Endothelial cell of umbilical vein (primary cell): Measurements from ENCODE around the gene FRS2. TPM values are rescaled to one million over a fixed set of nuclear protein-coding genes. Genes with fewer than 3 reads are reported as not detected.

Experiments used
- BruUV-seq: library from RNA; stranded (reverse); fragments of 400-500 nt; replicated peaks from 2 replicates; lab custom pipeline; 2021; lab: Mats Ljungman, UMichigan
- CTCF ChIA-PET: fragments of 300-600, 350-600 bp; sonication (Branson Sonifier 250); formaldehyde crosslinking; loops from one replicate; lab custom pipeline; 2021; ENCODE audit warnings: antibody characterized with exemption, inconsistent platforms; lab: Charles Lee
- POLR2A ChIA-PET: fragments of 300-600, 350-600 bp; sonication (Branson Sonifier 250); formaldehyde crosslinking; loops from one replicate; lab custom pipeline; 2021; ENCODE audit warnings: antibody characterized with exemption, inconsistent platforms; lab: Charles Lee
- DNase-seq: peaks from one replicate; pipeline ENCODE4 v3.0.0-alpha.2; 2011; ENCODE audit warnings: low read depth, low spot score
- FAIRE-seq: peaks from 2 replicates; lab custom pipeline; 2011; peaks lifted over from hg19 to GRCh38; lab: Jason Lieb, UNC
- H2AFZ ChIP-seq: 2 replicates; pipeline ENCODE4 v1.6.0; 2012; ENCODE audit warnings: low read depth, low read length, control low read depth, inconsistent platforms
- H3K27ac ChIP-seq: 2 replicates; pipeline ENCODE4 v1.5.1; 2011; ENCODE audit warnings: low read depth, mild to moderate bottlenecking, control low read depth, low read length, moderate library complexity; ENCODE audit not compliant: insufficient read depth
- H3K27me3 ChIP-seq, 2 experiments: 2 replicates each; pipeline versions ENCODE4 v1.6.0 to v1.6.1; 2011; ENCODE audit warnings: low read length in 2 of 2, mixed read lengths in 1 of 2; ENCODE audit not compliant: control insufficient read depth in 2 of 2, insufficient read depth in 2 of 2
- H3K36me3 ChIP-seq, 2 experiments: 2 replicates in 1 of 2; 3 replicates in 1 of 2; pipeline ENCODE4 v1.5.1; 2011; ENCODE audit warnings: low read length in 2 of 2, mild to moderate bottlenecking in 1 of 2, moderate library complexity in 1 of 2; ENCODE audit not compliant: control insufficient read depth in 2 of 2, insufficient read depth in 2 of 2; ENCODE audit errors: extremely low read depth in 1 of 2
- H3K4me1 ChIP-seq: 3 replicates; pipeline ENCODE4 v1.5.1; 2011; ENCODE audit warnings: mild to moderate bottlenecking, low read length; ENCODE audit not compliant: control insufficient read depth, insufficient read depth; ENCODE audit errors: extremely low read depth
- H3K4me2 ChIP-seq: 2 replicates; pipeline ENCODE4 v1.6.1; 2011; ENCODE audit warnings: low read length, control low read depth, mixed read lengths; ENCODE audit not compliant: insufficient read depth
- H3K4me3 ChIP-seq, 3 experiments: fragments of 200-600 bp in 1 of 3; sonication (generic), shearing (Covaris generic) in 1 of 3; replicated peaks in 1 of 3; 2 replicates each; pipeline ENCODE4 v1.5.1; 2011 to 2016; ENCODE audit warnings: control low read depth in 3 of 3, low read length in 3 of 3, mild to moderate bottlenecking in 2 of 3, inconsistent platforms in 1 of 3, low read depth in 1 of 3, moderate library complexity in 1 of 3; ENCODE audit not compliant: insufficient read depth in 1 of 3
- H3K79me2 ChIP-seq: 2 replicates; pipeline ENCODE4 v1.6.0; 2012; ENCODE audit warnings: low read length, inconsistent platforms; ENCODE audit not compliant: control insufficient read depth, insufficient read depth
- H3K9ac ChIP-seq: replicated peaks from 2 replicates; pipeline ENCODE3; 2011; ENCODE audit warnings: low read length, control low read depth; ENCODE audit not compliant: insufficient read depth; ENCODE audit errors: extremely low read depth
- H3K9me1 ChIP-seq: replicated peaks from 3 replicates; pipeline ENCODE4 v1.6.0; 2011; ENCODE audit warnings: mild to moderate bottlenecking, low read length; ENCODE audit not compliant: control insufficient read depth, insufficient read depth; ENCODE audit errors: extremely low read depth
- H3K9me3 ChIP-seq: replicated peaks from 2 replicates; pipeline ENCODE4 v1.5.1; 2012; ENCODE audit warnings: low read length, inconsistent platforms; ENCODE audit not compliant: control insufficient read depth, insufficient read depth
- H4K20me1 ChIP-seq: replicated peaks from 2 replicates; pipeline ENCODE3; 2011; ENCODE audit warnings: mild to moderate bottlenecking, low read length; ENCODE audit not compliant: control insufficient read depth, insufficient read depth; ENCODE audit errors: extremely low read depth
- CTCF ChIP-seq, 2 donors: IDR thresholded peaks; 1 replicate in 1 of 2; 2 replicates in 1 of 2; pipeline ENCODE4 v1.5.1; 2011; ENCODE audit warnings: low read length in 2 of 2, mild to moderate bottlenecking in 2 of 2, moderate library complexity in 2 of 2, control low read depth in 1 of 2, inconsistent platforms in 1 of 2, low read depth in 1 of 2; ENCODE audit not compliant: insufficient read depth in 1 of 2; ENCODE audit errors: extremely low read depth in 1 of 2
- EZH2 ChIP-seq: IDR thresholded peaks from 2 replicates; pipeline ENCODE4 v1.6.1; 2012; ENCODE audit warnings: borderline replicate concordance, low read depth, mild to moderate bottlenecking, moderate library complexity, low read length, inconsistent platforms; ENCODE audit not compliant: severe bottlenecking
- FOS ChIP-seq: IDR thresholded peaks from 2 replicates; pipeline ENCODE4 v1.6.1; 2011; ENCODE audit warnings: mild to moderate bottlenecking, low read length, moderate library complexity, borderline replicate concordance; ENCODE audit not compliant: insufficient read depth
- GATA2 ChIP-seq: IDR thresholded peaks from 2 replicates; pipeline ENCODE4 v1.7.0; 2011; ENCODE audit warnings: low read depth, mild to moderate bottlenecking, moderate library complexity, mixed read lengths, low read length; ENCODE audit not compliant: insufficient read length, insufficient read depth
- JUN ChIP-seq: IDR thresholded peaks from 2 replicates; pipeline ENCODE4 v1.6.1; 2011; ENCODE audit warnings: borderline replicate concordance, low read depth; ENCODE audit not compliant: insufficient read length, insufficient read depth
- MAX ChIP-seq: IDR thresholded peaks from 2 replicates; pipeline ENCODE4 v1.6.1; 2011; ENCODE audit not compliant: insufficient read depth, insufficient read length
- MYC ChIP-seq: IDR thresholded peaks from one replicate; pipeline ENCODE4 v1.6.1; 2011; ENCODE audit warnings: mild to moderate bottlenecking, low read depth, low read length
- POLR2A ChIP-seq: IDR thresholded peaks from 2 replicates; pipeline ENCODE4 v1.6.1; 2012; ENCODE audit warnings: low read depth, mild to moderate bottlenecking, control low read depth, low read length
- POLR2AphosphoS5 ChIP-seq: IDR thresholded peaks from 2 replicates; pipeline ENCODE4 v1.6.1; 2012; ENCODE audit warnings: low read depth, mild to moderate bottlenecking, control low read depth, low read length, moderate library complexity; ENCODE audit not compliant: insufficient read depth
- dilution Hi-C: fragments of 300-500 bp; cut with MboI; formaldehyde crosslinking; loops from one replicate; pipeline ENCODE4 v1.15.0; 2019; ENCODE audit warnings: low sequenced_read_pairs; ENCODE audit not compliant: extremely low pct_ligation_motif_present
- intact Hi-C: fragments of 100-400 bp; cut with micrococcal nuclease; formaldehyde crosslinking; loops from one replicate; pipeline ENCODE4 v1.10.0; 2022
- polyA plus RNA-seq, 4 experiments: library from polyadenylated mRNA; depleted of rRNA in 3 of 4; stranded (reverse) in 3 of 4; unstranded in 1 of 4; fragments of >200 nt; gene quantifications; 2 replicates each; pipeline versions ENCODE4 v1.2.1 to v1.2.3, GENCODE V29; 2011 to 2012; ENCODE audit warnings: missing spikeins in 1 of 4
- total RNA-seq: library from RNA; stranded (reverse); gene quantifications from 2 replicates; pipeline ENCODE4 v1.2.3, GENCODE V29; 2021

Gene FRS2
- total and polyA plus RNA-seq, 2 donors (not counting 3 experiments of a cell fraction or from before 2014, with no cell fraction given) = 6.3 to 15.5 TPM

- intact Hi-C loops = no loop called here
- Histone ChIP-seq H3K4me3 (no peak overlapping the region), H3K9me1 (no peaks in the 10 kb centered on the region), H3K79me2 (peaks cover 84% of the 10 kb centered on the region), H3K27me3 (no peaks in the 10 kb centered on the region), H3K9me3 (no peaks in the 10 kb centered on the region), H4K20me1 (peaks cover 13% of the 10 kb centered on the region), H3K36me3 (no peaks in the 10 kb centered on the region), H3K4me1 (peaks cover 7% of the 10 kb centered on the region), H2AFZ (no peak overlapping the region), H3K27ac (no peak overlapping the region), H3K4me2 (no peak overlapping the region), H3K9ac (no peak overlapping the region)
- dilution Hi-C loops = no loop called here
- DNase-seq (no peak), FAIRE-seq (no peak)
- no TSS peak for BruUV-seq
- TF ChIP-seq MAX (no peak), POLR2AphosphoS5 (no peak)
- ChIA-PET CTCF (interaction anchor here (0.9 to 2.0 kb wide), 9 partner anchors 8 to 126 kb away, joined by 3 to 8 read pairs (median 3); partner anchors contain the start of gene FRS2), POLR2A (no interaction called here)
Observed at GRCh38 chr12:69483700-69484099, 13.5 kb downstream of the FRS2 start.

- H3K9me1 ChIP-seq = no peaks in the 10 kb centered on the region
- H4K20me1 ChIP-seq = peaks cover 13% of the 10 kb centered on the region
- no peaks in the 10 kb centered on the region for H3K27me3 ChIP-seq
- H3K79me2 ChIP-seq = peaks cover 85% of the 10 kb centered on the region
- no peaks in the 10 kb centered on the region for H3K36me3 ChIP-seq
- no peak overlapping the region for H3K4me3 ChIP-seq
- H3K27ac ChIP-seq = no peak overlapping the region
- BruUV-seq = no TSS peak
- FAIRE-seq (no peak), DNase-seq (no peak)
- POLR2A ChIA-PET = no interaction called here
- dilution Hi-C loops (no loop called here), intact Hi-C loops (no loop called here)
- TF ChIP-seq MAX (no peak), POLR2AphosphoS5 (no peak), POLR2A (no peak), MYC (no peak), EZH2 (no peak), FOS (no peak), GATA2 (no peak), CTCF (IDR thresholded peaks at IDR 0.05; ENCODE audit: extremely low read depth in 1 of 2, insufficient read depth in 1 of 2, low read depth in 1 of 2, low read length in 2 of 2) (no peak), JUN (no peak)
- no peak overlapping the region for H3K9ac ChIP-seq
- H3K4me1 ChIP-seq = peaks cover 7% of the 10 kb centered on the region
- no peak overlapping the region for H3K4me2 ChIP-seq
- H2AFZ ChIP-seq = no peak overlapping the region
- CTCF ChIA-PET = interaction anchor here (0.7 to 2.0 kb wide), 9 partner anchors 9 to 127 kb away, joined by 3 to 8 read pairs (median 3); partner anchors contain the start of gene FRS2
- no peaks in the 10 kb centered on the region for H3K9me3 ChIP-seq
Observed at GRCh38 chr12:69484428-69484827, 14.2 kb downstream of the FRS2 start.
